ENCODE measurements around the gene IRX6. TPM values are rescaled to one million over a fixed set of nuclear protein-coding genes. Genes with fewer than 3 reads are reported as not detected.

Gene IRX6
- total RNA-seq, 1 experiment from 2014 or later: not detected

GRCh38 chr16:55297910-55298479 lies 26.0 kb upstream of the IRX6 start:
- Histone ChIP-seq H3K9me3 (ENCODE audit: control insufficient read depth, low read depth, low read length) (no peaks in the 10 kb centered on the region), H4K8ac (replicated peaks; ENCODE audit: insufficient read length, low read depth, low read length) (no peak overlapping the region), H2AFZ (ENCODE audit: low read length) (no peak overlapping the region), H3K79me1 (ENCODE audit: insufficient read depth, low read depth, low read length, poor library complexity, severe bottlenecking) (no peaks in the 10 kb centered on the region), H3K27me3 (ENCODE audit: insufficient read depth, low read length) (no peaks in the 10 kb centered on the region), H3K23me2 (ENCODE audit: insufficient read length, low read depth, low read length, poor library complexity, severe bottlenecking) (no peaks in the 10 kb centered on the region), H3K4me2 (ENCODE audit: insufficient read depth, insufficient read length, low read length) (no peak overlapping the region), H2BK120ac (ENCODE audit: low read depth, low read length, poor library complexity, severe bottlenecking) (no peak overlapping the region), H2BK12ac (ENCODE audit: insufficient read length, low read depth, low read length) (no peak overlapping the region), H3K23ac (ENCODE audit: insufficient read length, low read depth, low read length) (no peak overlapping the region), H3K4ac (ENCODE audit: low read depth, low read length) (no peak overlapping the region), H2BK15ac (ENCODE audit: low read depth, low read length) (no peak overlapping the region), H3K14ac (ENCODE audit: insufficient read depth, low read length) (no peak overlapping the region), H3K4me1 (ENCODE audit: insufficient read depth, low read length) (no peaks in the 10 kb centered on the region; the same call in 1 of the 2 replicates), H3K9ac (ENCODE audit: extremely low read depth, insufficient read length, low read length) (no peak overlapping the region), H2AK5ac (ENCODE audit: insufficient read length, low read length) (no peak overlapping the region), H4K20me1 (ENCODE audit: control insufficient read depth, insufficient read depth, insufficient read length) (no peaks in the 10 kb centered on the region), H2BK5ac (ENCODE audit: insufficient read length, low read length) (no peak overlapping the region), H3T11ph (ENCODE audit: low read length) (no peak overlapping the region), H3K27ac (ENCODE audit: insufficient read length, low read depth, low read length) (no peak overlapping the region), H4K5ac (ENCODE audit: insufficient read length, low read depth, low read length) (no peak overlapping the region), H3K56ac (ENCODE audit: insufficient read length, low read depth, low read length) (no peak overlapping the region), H3K79me2 (ENCODE audit: insufficient read depth, low read length) (no peaks in the 10 kb centered on the region), H4K91ac (ENCODE audit: insufficient read length, low read depth, low read length) (no peak overlapping the region), H3K18ac (ENCODE audit: insufficient read length, low read depth, low read length) (no peak overlapping the region), H2BK20ac (ENCODE audit: low read depth, low read length, poor library complexity, severe bottlenecking) (no peak overlapping the region)
- H3K4me1 Mint-ChIP-seq: peaks cover 25 to 40% of the 10 kb centered on the region in 2 experiments
- H3K9me3 Mint-ChIP-seq: peaks cover 6% of the 10 kb centered on the region in 2 experiments; a peak in 4 of 5 replicates
- no peak overlapping the region for H3K27ac Mint-ChIP-seq
- DNase-seq: no peak
- H3K4me3 Mint-ChIP-seq: no peak overlapping the region
- no CpG with 5 or more reads among the region's 1 CpG for WGBS (ENCODE audit: extremely low coverage, insufficient read length, low lambda C conversion rate)
- peaks cover 0 to 6% (median 3%) of the 10 kb centered on the region in 3 experiments; a peak in 4 of 7 replicates for H3K36me3 Mint-ChIP-seq (ENCODE audit: insufficient read depth in 1 of 3, low read depth in 3 of 3)
- peaks cover 12% of the 10 kb centered on the region for H3K27me3 Mint-ChIP-seq (ENCODE audit: low read depth)
- no peak for TF ChIP-seq CTCF (conservative IDR thresholded peaks at IDR 0.05)
